BJ (cell line): Measurements from ENCODE around the gene OPCML. TPM values are rescaled to one million over a fixed set of nuclear protein-coding genes. Genes with fewer than 3 reads are reported as not detected.

Experiments used
- CTCF ChIA-PET: fragments of 350-600 bp; formaldehyde crosslinking; extraction: SDS; loops from one replicate; lab custom pipeline; 2021; ENCODE audit warnings: antibody characterized with exemption, inconsistent platforms; lab: Yijun Ruan, JAX
- POLR2A ChIA-PET: fragments of 300-600 bp; sonication (Branson Sonifier 250); formaldehyde crosslinking; extraction: SDS; loops from one replicate; lab custom pipeline; 2021; ENCODE audit warnings: antibody characterized with exemption; lab: Charles Lee
- DNase-seq: peaks from one replicate; pipeline ENCODE4 v3.0.0-alpha.2; 2011; ENCODE audit warnings: low read depth
- H3K27me3 ChIP-seq: 2 replicates; pipeline ENCODE4 v1.6.0; 2011; ENCODE audit warnings: low read length; ENCODE audit not compliant: control insufficient read depth, insufficient read depth
- H3K36me3 ChIP-seq: 2 replicates; pipeline ENCODE4 v1.5.1; 2011; ENCODE audit warnings: low read length; ENCODE audit not compliant: control insufficient read depth, insufficient read depth
- H3K4me3 ChIP-seq: 2 replicates; pipeline ENCODE4 v1.5.1; 2011; ENCODE audit warnings: low read depth, mild to moderate bottlenecking, control low read depth, low read length
- polyA plus RNA-seq: library from polyadenylated mRNA; depleted of rRNA; stranded (reverse); fragments of >200 nt; gene quantifications from 2 replicates; pipeline ENCODE4 v1.2.3, GENCODE V29; 2011
- TF ChIP-seq, protein P1 (sequence below): IDR thresholded peaks from 2 replicates; pipeline ENCODE4 v1.5.1; 2011; ENCODE audit warnings: low read depth, mild to moderate bottlenecking, control low read depth, inconsistent platforms, low read length, moderate library complexity; ENCODE audit not compliant: insufficient read depth

Gene OPCML
- polyA plus RNA-seq, 1 experiment, result 2.0 TPM

- Histone ChIP-seq H3K36me3 (no peaks in the 10 kb centered on the region), H3K27me3 (no peaks in the 10 kb centered on the region), H3K4me3 (no peak overlapping the region)
- no peak for DNase-seq
- ChIA-PET CTCF (no interaction called here), POLR2A (no interaction called here)
- TF ChIP-seq, protein P1, sequence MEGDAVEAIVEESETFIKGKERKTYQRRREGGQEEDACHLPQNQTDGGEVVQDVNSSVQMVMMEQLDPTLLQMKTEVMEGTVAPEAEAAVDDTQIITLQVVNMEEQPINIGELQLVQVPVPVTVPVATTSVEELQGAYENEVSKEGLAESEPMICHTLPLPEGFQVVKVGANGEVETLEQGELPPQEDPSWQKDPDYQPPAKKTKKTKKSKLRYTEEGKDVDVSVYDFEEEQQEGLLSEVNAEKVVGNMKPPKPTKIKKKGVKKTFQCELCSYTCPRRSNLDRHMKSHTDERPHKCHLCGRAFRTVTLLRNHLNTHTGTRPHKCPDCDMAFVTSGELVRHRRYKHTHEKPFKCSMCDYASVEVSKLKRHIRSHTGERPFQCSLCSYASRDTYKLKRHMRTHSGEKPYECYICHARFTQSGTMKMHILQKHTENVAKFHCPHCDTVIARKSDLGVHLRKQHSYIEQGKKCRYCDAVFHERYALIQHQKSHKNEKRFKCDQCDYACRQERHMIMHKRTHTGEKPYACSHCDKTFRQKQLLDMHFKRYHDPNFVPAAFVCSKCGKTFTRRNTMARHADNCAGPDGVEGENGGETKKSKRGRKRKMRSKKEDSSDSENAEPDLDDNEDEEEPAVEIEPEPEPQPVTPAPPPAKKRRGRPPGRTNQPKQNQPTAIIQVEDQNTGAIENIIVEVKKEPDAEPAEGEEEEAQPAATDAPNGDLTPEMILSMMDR, result no peak
Measured at GRCh38 chr11:133408936-133409335, 123.4 kb downstream of the OPCML start.

DNA sequence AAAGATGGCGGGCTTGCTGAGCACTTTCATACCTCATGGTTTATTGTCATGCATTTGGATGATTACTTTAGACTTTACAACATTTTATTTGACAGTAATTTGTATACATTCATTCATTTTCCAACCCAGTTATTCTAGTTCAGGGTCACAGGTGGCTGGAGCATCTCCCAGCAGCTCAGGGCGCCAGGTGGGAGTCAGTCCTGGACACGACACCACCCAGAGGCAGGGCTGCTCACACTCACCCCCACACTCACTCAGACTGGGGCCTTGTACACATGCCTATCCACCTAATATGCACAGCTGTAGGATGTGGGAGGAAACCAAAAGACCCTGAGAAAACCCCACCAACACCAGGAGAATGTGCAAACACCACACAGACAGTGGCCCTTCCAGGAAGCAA, 123.9 kb downstream of the OPCML start:
- ChIA-PET POLR2A (no interaction called here), CTCF (no interaction called here)
- no peaks in the 10 kb centered on the region for H3K27me3 ChIP-seq
- no peak for DNase-seq
- no peaks in the 10 kb centered on the region for H3K36me3 ChIP-seq
- TF ChIP-seq, protein P1, result no peak
- H3K4me3 ChIP-seq, result no peak overlapping the region

- Histone ChIP-seq H3K4me3 (no peak overlapping the region), H3K27me3 (no peaks in the 10 kb centered on the region), H3K36me3 (no peaks in the 10 kb centered on the region)
- no peak for DNase-seq
- POLR2A ChIA-PET, result no interaction called here
- CTCF ChIA-PET, result no interaction called here
- TF ChIP-seq, protein P1, result no peak
Measured at GRCh38 chr11:133406489-133406888, 125.8 kb downstream of the OPCML start.

- no peak for DNase-seq
- TF ChIP-seq, protein P1, result no peak
- ChIA-PET CTCF (no interaction called here), POLR2A (no interaction called here)
- Histone ChIP-seq H3K27me3 (no peaks in the 10 kb centered on the region), H3K4me3 (no peak overlapping the region), H3K36me3 (no peaks in the 10 kb centered on the region)
Measured at GRCh38 chr11:133403900-133404299, 128.4 kb downstream of the OPCML start.

DNA sequence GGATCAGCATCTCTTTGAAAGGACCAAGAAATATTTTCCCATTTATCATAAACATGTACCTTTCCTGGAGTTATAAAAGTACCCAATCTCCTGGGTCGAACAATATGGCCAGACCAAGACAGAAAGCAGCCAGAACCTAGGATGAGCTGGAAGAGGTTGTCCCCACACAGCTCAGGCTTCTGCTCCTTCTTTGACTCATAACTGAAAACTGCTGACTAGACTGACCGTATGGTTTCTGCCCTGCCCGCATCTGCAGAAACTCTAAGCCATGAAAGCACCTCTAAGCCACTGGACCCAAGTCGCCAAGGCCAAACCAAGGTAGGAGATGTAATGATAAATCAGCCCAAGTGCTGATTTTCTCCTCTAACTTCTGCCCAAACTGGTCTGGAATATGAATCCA, 129.8 kb downstream of the OPCML start:
- ChIA-PET CTCF (no interaction called here), POLR2A (no interaction called here)
- Histone ChIP-seq H3K36me3 (no peaks in the 10 kb centered on the region), H3K4me3 (no peak overlapping the region), H3K27me3 (no peaks in the 10 kb centered on the region)
- TF ChIP-seq, protein P1, result no peak
- DNase-seq, result no peak
